ENCODE data around the gene METTL24.
"Not testable (repeated sequence)": the region's sequence is repeated elsewhere in the genome, so short reads cannot be mapped to it uniquely, and the experiment has no call there.

Gene METTL24

DNA sequence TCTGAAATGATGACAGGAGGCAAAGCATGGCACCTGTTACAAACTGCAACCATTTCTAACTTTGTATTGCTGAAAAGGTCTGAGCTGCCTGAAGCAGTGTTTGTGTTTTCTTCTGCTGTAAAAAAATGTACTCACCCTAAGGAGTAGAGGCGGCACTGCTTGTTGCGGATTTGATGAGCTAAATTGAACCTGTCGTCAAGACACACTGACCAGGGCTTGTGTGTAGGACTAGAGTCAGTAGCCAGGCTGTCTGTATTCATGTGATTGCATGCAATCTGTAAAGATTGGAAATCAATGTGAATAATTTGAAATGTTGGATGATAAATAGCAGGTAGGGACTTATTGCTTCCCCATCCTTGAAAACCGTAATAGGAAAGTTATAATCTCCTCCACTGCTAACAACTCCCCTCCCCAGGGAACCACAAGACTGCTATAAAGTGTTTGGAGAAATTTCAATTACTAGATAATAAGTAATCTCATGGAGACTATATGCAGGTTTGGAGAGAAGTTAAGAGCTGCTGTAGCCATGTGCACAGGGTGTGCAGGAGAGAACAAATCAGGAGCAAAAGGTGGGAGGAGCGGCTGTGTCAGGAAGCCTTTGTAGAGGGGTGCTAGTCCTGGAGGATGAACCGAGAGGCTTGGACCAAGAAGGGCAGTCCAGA lies 42.8 kb downstream of the METTL24 start:
- DNase-seq (ENCODE audit: low read depth), result no peak

DNA sequence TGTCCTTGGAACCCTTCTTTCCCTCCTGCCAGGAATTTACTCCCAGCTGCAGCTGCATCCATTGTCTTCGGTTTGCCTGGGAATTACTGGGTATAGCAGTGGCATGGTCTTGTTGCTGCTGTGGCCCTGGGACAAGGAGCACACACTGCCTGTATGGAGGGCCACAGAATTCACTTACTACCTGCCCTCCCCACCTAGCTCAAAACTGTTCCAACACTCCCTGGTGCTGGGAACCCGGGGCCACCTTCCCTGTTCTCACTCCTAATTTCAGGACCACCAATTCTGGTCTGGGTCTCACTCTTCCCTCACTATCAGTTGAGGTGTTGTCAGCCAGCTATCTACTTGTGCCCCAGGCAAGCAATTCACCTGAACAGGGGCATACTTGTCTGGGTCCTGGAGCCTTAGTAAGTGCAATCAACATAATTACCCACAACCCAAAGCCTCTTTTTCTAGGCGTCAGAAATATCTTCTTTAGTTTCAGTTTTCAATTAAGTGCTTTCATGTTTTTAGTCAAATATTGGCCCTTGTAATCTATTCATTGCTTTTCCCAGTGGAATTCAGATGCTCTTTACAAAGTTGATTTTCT lies 47.2 kb downstream of the METTL24 start:
- no peak for DNase-seq (ENCODE audit: low read depth)

DNA sequence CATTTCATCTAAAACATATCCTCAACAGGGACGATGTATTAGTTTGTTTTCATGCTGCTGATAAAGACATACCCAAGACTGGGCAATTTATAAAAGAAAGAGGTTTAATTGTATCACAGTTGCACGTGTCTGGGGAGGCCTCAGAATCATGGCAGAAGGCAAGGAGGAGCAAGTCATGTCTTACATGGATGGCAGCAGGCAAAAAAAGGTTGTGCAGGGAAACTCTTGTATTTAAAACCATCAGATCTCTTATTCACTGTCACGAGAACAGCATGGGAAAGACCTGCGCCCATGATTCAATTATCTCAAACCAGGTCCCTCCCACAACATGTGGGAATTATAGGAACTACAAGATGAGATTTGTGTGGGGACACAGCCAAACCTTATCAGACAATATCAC lies 48.7 kb downstream of the METTL24 start:
- DNase-seq (ENCODE audit: low read depth), result not testable (repeated sequence)

DNA sequence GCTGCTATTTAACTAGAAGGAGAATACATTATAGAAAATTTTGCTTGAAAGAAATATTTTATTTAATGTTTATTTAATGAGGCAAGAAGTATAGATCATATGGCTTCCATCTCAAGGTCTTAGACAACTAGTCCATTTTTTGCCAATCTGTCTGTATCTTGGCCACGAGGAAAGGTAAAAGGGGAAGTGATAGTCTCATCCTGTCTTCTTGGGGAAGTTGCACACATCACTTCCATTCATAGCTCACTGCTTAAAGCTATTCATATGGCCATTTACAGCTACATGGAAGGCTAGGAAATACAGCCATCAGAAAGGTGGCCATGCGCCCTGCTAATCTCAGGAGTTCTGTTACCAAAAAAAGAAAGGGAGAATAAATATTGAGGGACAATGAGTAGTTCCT lies 50.8 kb downstream of the METTL24 start:
- DNase-seq (ENCODE audit: low read depth), result no peak

DNA sequence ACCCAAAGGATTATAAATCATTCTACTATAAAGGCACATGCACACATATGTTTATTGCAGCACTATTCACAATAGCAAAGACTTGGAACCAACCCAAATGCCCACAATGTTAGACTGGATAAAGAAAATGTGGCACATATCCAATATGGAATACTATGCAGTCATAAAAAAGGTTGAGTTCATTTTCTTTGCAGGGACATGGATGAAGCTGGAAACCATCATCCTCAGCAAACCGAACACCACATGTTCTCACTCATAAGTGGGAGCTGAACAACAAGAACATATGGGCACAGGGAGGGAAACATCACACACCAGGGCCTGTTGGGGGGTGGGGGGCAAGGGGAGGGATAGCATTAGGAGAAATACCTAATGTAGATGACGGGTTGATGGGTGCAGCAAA lies 52.3 kb downstream of the METTL24 start:
- not testable (repeated sequence) for DNase-seq (ENCODE audit: low read depth)

DNA sequence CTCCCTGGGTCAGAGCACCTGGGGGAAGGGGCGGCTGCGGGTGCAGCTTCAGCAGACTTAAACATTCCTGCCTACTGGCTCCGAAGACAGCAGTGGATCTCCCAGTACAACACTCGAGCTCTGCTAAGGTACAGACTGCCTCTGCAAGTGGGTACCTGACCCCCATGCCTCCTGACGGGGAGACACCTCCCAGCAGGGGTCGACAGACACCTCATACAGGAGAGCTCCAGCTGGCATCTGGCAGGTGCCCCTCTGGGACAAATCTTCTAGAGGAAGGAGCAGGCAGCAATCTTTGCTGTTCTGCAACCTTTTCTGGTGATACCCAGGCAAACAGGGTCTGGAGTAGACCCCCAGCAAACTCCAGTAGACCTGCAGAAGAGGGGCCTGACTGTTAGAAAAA lies 54.5 kb downstream of the METTL24 start:
- DNase-seq (ENCODE audit: low read depth), result not testable (repeated sequence)

DNA sequence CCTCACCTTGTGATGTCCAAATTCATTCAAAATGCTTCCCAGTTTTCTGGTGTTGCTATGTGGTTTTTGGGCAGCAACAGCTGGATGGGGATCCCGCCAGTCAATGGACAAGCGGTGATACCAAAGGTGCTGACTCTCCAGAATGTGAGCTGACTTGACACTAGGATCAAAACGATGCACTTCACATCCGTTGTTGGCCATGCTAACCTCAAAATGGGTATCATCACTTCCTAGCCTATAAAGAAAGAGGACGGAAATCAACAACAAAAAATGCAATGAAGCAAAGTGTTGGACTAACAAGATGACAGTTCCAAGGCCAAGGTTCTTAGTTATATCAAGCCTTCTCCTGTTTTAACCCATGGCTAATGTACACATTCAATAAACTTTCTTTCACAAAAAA lies 59.2 kb downstream of the METTL24 start:
- no peak for DNase-seq (ENCODE audit: low read depth)

DNA sequence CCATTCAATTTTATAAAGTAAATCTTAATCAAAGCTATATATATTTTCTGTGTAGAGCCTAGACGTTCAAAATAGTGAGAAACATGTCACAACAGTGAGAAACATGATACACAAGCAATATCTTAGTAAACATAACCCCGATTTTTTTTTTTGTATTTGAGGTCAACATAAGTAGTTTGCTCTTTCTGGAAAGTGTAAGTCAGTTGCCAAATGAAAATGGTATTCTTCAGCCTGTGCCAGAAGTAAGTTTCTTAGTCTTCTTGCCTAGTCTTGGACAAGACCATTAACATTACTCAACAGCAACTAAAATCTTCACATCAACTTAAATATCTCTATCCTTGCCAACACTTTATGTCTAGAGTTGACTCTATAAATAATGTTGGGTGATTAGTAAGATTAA lies 59.7 kb downstream of the METTL24 start:
- DNase-seq (ENCODE audit: low read depth), result no peak

DNA sequence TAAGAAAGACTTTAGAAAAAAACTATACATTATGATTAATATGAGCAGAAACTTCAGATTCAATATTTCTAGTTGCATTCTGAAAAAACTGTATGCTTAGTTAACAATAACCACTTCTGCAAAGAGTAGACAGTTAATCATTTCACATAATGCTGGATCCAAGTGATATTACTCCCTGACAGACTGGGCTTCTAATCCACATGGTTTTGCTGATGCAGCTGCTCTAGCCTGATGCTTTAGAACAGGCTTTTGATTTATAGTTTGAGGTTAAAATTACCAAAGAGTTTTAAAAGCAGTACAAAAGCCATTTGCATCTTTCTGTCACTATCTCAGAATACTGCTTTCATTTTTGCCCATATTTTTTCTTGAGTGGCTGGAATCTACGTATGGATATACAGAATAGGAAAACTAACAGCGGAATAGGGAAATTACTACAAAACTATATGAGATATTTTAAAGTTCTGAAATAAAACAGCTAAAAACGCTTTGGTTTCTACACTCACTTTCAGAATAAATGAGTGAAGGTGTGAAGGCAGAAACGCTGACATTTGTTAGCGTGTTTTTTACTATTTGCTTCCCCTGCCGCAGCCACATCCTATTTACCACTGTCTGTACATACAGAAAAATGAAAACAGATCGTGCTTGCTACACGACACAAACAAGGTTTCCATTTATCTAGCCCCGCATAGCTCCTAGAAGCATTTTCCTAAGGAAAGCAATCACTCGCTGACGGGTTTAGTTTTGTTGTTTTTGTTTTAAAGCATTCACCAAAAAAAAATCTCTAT lies 61.7 kb downstream of the METTL24 start:
- no peak for DNase-seq (ENCODE audit: low read depth)

DNA sequence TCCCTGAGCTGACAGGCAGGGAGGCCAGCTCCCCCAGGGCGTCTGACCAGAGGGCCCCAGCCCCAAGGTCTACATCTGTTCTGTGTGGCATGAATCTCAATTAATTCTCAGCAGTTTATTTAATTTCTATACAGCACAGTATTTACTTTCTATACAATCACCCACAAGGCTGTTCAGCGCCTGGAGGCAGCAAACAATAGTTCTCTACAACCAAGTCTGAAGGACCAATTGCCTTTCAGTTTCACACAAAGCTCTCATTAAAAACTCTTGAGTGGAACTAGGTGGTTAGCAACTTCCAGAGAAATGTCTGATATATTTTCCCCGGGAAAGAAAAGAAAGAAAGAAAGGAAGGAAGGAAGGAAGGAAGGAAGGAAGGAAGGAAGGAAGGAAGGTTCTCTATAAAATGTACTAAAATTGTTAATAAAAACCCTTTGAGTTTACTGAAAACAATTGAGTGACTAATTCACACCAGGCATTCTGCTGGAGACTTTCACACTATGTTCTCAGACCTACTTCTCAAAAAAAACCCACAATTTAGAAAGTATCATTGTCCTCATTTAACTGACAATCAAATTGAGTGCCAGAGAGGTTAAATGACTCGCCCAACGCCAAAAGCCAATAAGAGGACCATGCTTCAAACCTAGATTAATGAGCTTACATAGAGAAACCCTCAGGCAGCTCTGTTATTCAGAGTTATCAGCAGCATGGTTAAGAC lies 62.5 kb downstream of the METTL24 start:
- DNase-seq (ENCODE audit: low read depth), result no peak

DNA sequence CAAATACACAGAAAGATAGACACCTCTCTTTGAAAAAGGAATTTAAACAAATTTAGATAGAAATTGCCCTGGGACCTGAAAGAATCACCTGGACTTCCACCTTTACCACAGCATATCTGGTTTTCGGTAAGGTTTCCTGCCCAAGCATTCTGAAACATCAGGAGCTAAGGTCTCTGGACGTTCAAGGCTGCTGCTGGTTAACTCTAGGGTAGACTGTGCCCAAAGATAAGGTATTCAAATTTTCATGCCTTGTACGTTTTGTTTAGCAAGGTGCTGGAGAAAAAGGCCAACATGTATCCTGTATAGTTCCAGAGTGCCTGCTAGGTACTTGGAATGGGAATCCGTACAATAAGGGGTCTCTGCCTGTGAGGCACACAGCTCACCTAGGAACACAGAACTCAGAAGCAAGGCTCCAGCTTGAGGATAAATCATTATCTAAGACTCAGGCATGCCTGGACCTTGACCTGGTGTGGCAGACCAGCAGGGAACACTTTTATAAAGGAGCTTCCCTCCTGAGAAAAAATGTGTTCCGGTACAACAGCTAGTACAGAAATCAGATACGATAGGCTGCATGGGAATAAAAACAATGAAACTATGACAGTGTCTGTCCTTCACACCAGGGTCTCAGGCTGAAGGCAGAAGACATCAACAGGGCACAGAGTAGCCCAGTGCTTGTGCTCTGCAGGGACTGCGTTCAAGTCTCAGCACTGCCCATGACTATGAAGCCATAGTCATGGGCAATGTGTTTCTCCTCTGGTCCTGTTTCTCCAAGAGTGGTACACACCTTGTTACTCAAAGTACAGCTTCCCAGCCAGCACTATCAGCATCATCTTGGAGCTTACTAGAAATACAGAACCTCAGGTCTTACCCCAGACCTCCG lies 70.4 kb downstream of the METTL24 start:
- DNase-seq (ENCODE audit: low read depth), result no peak

DNA sequence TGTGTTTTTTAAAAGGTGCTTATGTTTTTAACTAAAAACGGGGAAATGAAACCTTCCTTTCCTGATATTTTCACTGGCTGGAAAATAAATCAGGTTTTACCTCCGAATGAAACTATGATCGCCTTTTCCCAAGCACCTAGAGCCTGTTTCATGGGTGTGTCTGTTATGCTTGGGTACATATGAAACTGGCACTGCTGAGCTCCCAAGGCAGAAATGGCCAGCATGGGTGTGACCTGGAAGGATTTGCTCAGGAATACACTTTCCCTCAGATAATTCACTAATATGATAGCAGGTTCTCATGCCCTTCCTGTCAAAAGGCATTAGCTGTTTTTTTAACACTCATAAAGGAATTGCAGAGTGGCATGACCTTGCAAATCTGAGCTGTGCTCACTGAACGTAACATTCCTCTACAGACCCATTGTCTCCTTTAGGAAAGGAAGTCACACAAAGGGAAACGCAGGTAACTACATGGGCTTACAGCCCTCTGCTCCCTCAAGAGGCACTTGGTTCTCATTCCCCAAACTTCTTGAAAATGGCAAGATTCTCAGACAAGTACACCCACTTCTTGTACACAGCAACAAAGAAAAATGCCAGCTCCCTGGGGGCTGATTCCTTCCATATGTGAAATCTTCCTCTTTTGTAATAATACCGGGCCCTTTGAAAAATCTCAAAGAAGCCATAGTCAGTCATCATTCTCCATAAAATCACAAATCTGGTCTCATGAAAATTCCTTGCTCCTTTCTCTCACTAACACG lies 72.7 kb downstream of the METTL24 start:
- no peak for DNase-seq (ENCODE audit: low read depth)

DNA sequence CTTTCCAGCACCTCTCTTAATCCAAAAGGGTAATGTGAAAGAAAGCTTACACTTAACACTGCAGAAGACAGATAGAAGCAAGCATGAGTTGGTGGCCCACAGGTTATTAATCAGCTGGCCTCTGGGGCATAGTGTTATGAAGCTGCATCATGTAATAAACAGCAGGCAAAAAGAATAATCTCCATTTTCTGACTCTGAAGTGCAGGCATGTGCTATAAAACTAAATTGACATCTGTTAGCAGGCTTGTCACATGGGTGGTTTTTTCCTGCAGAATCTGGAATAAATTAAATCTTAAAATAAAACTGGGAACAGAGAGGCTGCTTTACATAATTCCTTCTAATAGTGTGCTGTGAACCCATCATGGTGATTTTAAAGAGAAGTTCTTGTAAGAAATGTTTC lies 73.3 kb downstream of the METTL24 start:
- no peak for DNase-seq (ENCODE audit: low read depth)

DNA sequence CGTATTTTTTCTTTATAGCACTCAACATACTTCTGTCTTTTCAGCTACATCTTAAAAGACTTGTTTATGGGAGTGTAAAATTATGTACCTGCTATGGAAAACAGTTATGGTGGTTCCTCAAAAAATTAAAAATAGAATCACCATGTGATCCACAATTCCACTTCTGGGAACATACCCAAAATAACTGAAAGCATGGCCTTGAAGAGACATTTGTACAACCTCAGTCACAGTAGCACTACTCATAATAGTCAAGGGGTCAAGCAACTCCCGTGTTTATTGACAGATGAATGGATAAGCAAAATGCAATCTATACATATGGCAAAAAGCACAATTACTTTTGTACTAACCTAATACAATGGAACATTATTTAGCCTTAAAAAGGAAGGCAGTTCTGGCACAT lies 74.5 kb downstream of the METTL24 start:
- DNase-seq (ENCODE audit: low read depth), result no peak

DNA sequence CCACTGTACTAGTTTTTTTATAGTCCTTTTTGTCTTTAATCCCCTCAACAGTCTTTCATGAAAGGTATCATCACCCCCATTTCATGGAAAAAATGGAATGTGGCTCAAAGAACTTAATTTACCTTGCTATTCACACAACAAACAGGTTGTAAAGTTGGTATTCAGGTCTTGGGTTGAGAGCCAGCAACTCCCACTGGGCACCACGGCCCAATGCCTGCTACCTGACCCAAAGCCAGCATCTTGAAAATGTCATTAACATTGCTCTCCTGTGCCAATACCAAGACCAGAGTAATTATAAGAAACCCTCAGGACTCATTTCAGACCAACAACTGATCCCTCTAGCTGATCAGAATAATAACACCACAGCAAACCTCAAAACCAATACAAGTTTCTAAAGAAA lies 75.7 kb downstream of the METTL24 start:
- no peak for DNase-seq (ENCODE audit: low read depth)

DNA sequence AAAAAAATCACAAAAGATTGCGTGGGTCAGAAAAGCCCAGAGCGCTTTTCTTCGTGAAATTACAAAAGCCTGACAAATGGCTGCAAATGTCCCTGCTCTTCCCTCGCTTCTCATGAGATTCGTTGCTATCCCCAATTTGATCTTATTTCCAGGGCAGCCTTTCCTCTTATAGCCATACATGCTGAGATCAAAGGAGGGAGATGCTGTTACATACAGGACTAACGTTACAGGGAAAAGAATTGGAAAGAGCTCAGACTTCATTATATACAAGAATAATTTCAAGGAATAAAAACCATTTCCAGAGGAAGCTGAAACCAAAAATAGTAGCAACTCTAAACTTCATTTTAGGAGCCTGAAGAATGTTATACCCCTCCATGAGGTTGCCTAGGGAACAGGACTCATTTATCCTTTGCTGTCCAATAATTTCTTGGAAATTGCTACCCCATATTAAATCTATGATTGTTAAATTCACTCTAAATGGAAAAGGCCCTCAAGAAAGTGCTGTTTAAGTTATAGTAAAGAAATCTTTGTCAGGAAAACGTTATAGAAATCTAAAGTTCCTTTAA lies 81.0 kb downstream of the METTL24 start:
- DNase-seq (ENCODE audit: low read depth), result no peak

DNA sequence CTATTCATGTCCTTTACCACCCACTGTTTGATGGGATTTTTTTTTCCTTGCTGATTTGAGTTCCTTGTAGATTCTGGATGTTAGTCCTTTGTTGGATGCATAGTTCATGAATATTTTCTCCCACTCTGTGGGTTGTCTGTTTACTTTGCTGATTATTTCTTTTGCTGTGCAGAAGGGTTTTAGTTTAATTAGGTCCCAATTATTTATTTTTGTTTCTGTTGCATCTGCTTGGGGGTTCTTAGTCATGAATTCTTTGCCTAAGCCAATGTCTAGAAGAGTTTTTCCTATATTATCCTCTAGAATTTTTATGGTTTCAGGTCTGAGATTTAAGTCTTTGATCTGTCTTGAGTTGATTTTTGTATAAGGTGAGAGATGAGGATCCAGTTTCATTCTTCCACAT lies 85.4 kb downstream of the METTL24 start:
- DNase-seq (ENCODE audit: low read depth), result not testable (repeated sequence)

DNA sequence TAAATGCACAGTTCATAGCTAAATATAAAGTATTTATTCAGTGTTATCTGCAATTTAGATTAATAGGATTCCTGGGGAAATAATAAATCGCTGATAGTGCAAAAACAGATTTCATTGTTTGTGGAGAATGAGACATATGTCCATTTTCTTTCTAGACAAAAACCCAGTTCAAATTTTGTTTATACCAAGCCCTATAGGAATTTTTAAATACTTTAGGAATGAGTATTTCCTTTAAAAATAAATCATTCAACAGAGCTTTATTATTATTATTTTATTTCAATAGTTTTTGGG lies 86.5 kb downstream of the METTL24 start:
- no peak for DNase-seq (ENCODE audit: low read depth)

DNA sequence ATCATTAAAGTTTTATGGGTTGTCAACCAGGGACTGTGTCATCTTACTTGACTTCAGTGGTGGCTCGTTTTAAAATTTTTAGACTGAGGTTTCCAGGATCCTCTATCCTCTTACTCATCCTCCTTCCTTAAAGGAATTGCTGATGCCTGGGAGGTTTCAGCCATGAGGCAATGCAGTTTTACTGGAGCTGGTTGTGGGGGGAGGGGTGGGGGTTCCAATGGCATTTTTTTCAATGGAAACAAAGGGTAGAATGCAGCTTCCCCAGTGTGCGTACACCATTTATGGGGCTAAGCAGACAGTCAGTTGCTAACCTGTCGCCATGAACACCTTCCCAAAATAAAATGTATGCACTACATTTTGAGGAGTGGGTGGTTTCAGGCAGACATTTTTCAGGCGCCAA lies 88.0 kb downstream of the METTL24 start:
- DNase-seq (ENCODE audit: low read depth), result peak; percentile 8

DNA sequence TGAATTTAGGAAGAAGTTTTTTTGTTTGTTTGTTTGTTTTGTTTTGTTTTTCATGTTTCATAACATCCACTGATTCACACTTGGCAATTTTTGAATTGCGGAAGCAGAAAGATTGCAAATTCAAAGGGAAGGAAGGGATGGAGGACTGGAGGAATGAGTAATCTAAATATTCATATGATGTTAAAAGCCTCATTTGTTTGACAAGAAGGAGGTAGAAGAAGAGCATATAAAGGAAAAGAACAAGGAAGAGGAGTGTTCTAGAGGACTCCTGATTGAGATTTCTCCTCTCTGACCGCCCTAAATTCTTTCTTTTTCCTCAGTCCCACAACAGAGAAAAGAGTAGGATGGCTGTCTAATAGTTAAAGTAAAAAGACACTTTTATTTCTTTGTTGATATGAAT lies 88.5 kb downstream of the METTL24 start:
- DNase-seq (ENCODE audit: low read depth), result no peak

DNA sequence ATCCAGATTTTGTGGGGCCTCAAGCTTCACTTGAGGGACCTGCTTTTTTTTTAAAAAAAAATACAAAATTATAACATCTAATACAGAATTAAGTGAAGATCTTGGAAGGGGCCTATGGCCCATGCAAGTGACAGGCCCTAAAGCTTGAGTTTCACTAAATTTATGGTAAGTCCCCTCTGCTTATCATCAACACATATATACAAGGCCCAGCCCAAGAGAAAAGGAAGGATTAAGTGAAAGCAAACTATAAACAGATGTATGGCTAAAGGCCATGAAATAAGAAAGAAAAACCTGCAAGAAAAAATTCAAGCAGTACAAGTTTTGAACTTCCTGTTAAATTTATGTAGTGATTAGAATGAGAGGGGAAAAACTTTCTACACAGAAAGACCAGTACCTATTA lies 91.2 kb downstream of the METTL24 start:
- no peak for DNase-seq (ENCODE audit: low read depth)

All from HS-5 (cell line).